ENCODE data around the gene ADGRV1. TPM values are rescaled to one million over a fixed set of nuclear protein-coding genes. Genes with fewer than 3 reads are reported as not detected.

Gene ADGRV1
- total RNA-seq, 1 experiment from 2014 or later, result 64.8 TPM

- peaks cover 0 to 6% of the 10 kb centered on the region in 2 experiments; a peak in 3 of 5 replicates for H3K9me3 Mint-ChIP-seq
- Histone ChIP-seq H3K9me3 (ENCODE audit: control insufficient read depth, low read depth, low read length) (no peaks in the 10 kb centered on the region), H4K8ac (replicated peaks; ENCODE audit: insufficient read length, low read depth, low read length) (no peak overlapping the region), H3K79me2 (ENCODE audit: insufficient read depth, low read length) (no peaks in the 10 kb centered on the region), H2BK120ac (ENCODE audit: low read depth, low read length, poor library complexity, severe bottlenecking) (no peak overlapping the region), H3K4me2 (ENCODE audit: insufficient read depth, insufficient read length, low read length) (no peak overlapping the region), H3K56ac (ENCODE audit: insufficient read length, low read depth, low read length) (no peak overlapping the region), H4K5ac (ENCODE audit: insufficient read length, low read depth, low read length) (no peak overlapping the region), H3K14ac (ENCODE audit: insufficient read depth, low read length) (no peak overlapping the region), H3K9ac (ENCODE audit: extremely low read depth, insufficient read length, low read length) (no peak overlapping the region), H2AFZ (ENCODE audit: low read length) (no peak overlapping the region), H4K20me1 (ENCODE audit: control insufficient read depth, insufficient read depth, insufficient read length) (no peaks in the 10 kb centered on the region), H3T11ph (ENCODE audit: low read length) (no peak overlapping the region), H3K27me3 (ENCODE audit: insufficient read depth, low read length) (no peaks in the 10 kb centered on the region), H2BK5ac (ENCODE audit: insufficient read length, low read length) (no peak overlapping the region), H3K4me1 (ENCODE audit: insufficient read depth, low read length) (no peaks in the 10 kb centered on the region), H3K27ac (ENCODE audit: insufficient read length, low read depth, low read length) (no peak overlapping the region), H2AK5ac (ENCODE audit: insufficient read length, low read length) (no peak overlapping the region), H3K23ac (ENCODE audit: insufficient read length, low read depth, low read length) (no peak overlapping the region), H3K4ac (ENCODE audit: low read depth, low read length) (no peak overlapping the region), H2BK20ac (ENCODE audit: low read depth, low read length, poor library complexity, severe bottlenecking) (no peak overlapping the region), H3K79me1 (ENCODE audit: insufficient read depth, low read depth, low read length, poor library complexity, severe bottlenecking) (no peaks in the 10 kb centered on the region), H3K18ac (ENCODE audit: insufficient read length, low read depth, low read length) (no peak overlapping the region), H2BK15ac (ENCODE audit: low read depth, low read length) (no peak overlapping the region), H4K91ac (ENCODE audit: insufficient read length, low read depth, low read length) (no peak overlapping the region), H3K23me2 (ENCODE audit: insufficient read length, low read depth, low read length, poor library complexity, severe bottlenecking) (no peaks in the 10 kb centered on the region), H2BK12ac (ENCODE audit: insufficient read length, low read depth, low read length) (no peak overlapping the region)
- H3K27me3 Mint-ChIP-seq (ENCODE audit: low read depth), result no peaks in the 10 kb centered on the region
- H3K27ac Mint-ChIP-seq, result peak overlapping the region; percentile 26 to 68 (median 68); a peak in 2 of 7 replicates
- H3K4me1 Mint-ChIP-seq, result peaks cover 21 to 43% of the 10 kb centered on the region in 2 experiments
- DNase-seq, result no peak
- H3K4me3 Mint-ChIP-seq, result no peak overlapping the region
- TF ChIP-seq, protein P1, sequence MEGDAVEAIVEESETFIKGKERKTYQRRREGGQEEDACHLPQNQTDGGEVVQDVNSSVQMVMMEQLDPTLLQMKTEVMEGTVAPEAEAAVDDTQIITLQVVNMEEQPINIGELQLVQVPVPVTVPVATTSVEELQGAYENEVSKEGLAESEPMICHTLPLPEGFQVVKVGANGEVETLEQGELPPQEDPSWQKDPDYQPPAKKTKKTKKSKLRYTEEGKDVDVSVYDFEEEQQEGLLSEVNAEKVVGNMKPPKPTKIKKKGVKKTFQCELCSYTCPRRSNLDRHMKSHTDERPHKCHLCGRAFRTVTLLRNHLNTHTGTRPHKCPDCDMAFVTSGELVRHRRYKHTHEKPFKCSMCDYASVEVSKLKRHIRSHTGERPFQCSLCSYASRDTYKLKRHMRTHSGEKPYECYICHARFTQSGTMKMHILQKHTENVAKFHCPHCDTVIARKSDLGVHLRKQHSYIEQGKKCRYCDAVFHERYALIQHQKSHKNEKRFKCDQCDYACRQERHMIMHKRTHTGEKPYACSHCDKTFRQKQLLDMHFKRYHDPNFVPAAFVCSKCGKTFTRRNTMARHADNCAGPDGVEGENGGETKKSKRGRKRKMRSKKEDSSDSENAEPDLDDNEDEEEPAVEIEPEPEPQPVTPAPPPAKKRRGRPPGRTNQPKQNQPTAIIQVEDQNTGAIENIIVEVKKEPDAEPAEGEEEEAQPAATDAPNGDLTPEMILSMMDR (conservative IDR thresholded peaks at IDR 0.05), result no peak
- peaks cover 3 to 27% (median 4%) of the 10 kb centered on the region in 3 experiments; a peak in 6 of 7 replicates for H3K36me3 Mint-ChIP-seq (ENCODE audit: insufficient read depth in 1 of 3, low read depth in 3 of 3)
Observed at GRCh38 chr5:90933298-90933697, 374.7 kb downstream of the ADGRV1 start.

Data from H9 (cell line).